IMR-90 (cell line): Measurements from ENCODE around the gene CHCT1. TPM values are rescaled to one million over a fixed set of nuclear protein-coding genes. Genes with fewer than 3 reads are reported as not detected.

Experiments
- ATAC-seq: fragments of 200-7000 bp; cut with Tn5 transposase; 2 replicates; pipeline ENCODE4 v1.9.1; 2020; ENCODE audit warnings: low read depth, mild to moderate bottlenecking, moderate library complexity
- BruUV-seq: library from RNA; stranded (reverse); fragments of 400-500 nt; replicated peaks from 2 replicates; lab custom pipeline; 2021; lab: Mats Ljungman, UMichigan
- CTCF ChIA-PET: fragments of 300-600 bp; formaldehyde crosslinking; extraction: SDS; loops from one replicate; lab custom pipeline; 2021; ENCODE audit warnings: antibody characterized with exemption; lab: Yijun Ruan, JAX
- POLR2A ChIA-PET: fragments of 300-600 bp; sonication (Branson Sonifier 250); formaldehyde crosslinking; loops from one replicate; lab custom pipeline; 2022; ENCODE audit warnings: antibody characterized with exemption; ENCODE audit not compliant: unreplicated experiment; lab: Charles Lee
- DNase-seq: peaks from one replicate; pipeline ENCODE4 v3.0.0; 2013
- H2AFZ ChIP-seq: replicated peaks from 2 replicates; pipeline ENCODE3; 2013; ENCODE audit warnings: low read length, mild to moderate bottlenecking; ENCODE audit not compliant: poor library complexity
- H2AK5ac ChIP-seq: 2 replicates; pipeline ENCODE4 v1.6.1; 2013; ENCODE audit warnings: low read depth, low read length, inconsistent platforms
- H2AK9ac ChIP-seq: replicated peaks from 2 replicates; pipeline ENCODE3; 2013; ENCODE audit warnings: mild to moderate bottlenecking, low read depth, low read length, moderate library complexity; ENCODE audit not compliant: poor library complexity
- H2BK120ac ChIP-seq: 2 replicates; pipeline ENCODE4 v1.6.1; 2013; ENCODE audit warnings: low read depth, low read length, inconsistent platforms
- H2BK15ac ChIP-seq: 3 replicates; pipeline ENCODE4 v1.6.1; 2013; ENCODE audit warnings: low read depth, low read length, inconsistent platforms
- H2BK20ac ChIP-seq: 2 replicates; pipeline ENCODE4 v1.6.1; 2013; ENCODE audit warnings: low read depth, mild to moderate bottlenecking, inconsistent platforms, low read length, moderate library complexity
- H2BK5ac ChIP-seq: 2 replicates; pipeline ENCODE4 v1.6.1; 2013; ENCODE audit warnings: mild to moderate bottlenecking, low read depth, low read length, inconsistent platforms; ENCODE audit not compliant: poor library complexity, severe bottlenecking
- H3K14ac ChIP-seq: replicated peaks from 2 replicates; pipeline ENCODE4 v1.6.1; 2013; ENCODE audit warnings: low read depth, low read length, inconsistent platforms
- H3K18ac ChIP-seq: 2 replicates; pipeline ENCODE4 v1.6.1; 2013; ENCODE audit warnings: low read depth, low read length, control low read depth
- H3K23ac ChIP-seq: 2 replicates; pipeline ENCODE4 v1.6.1; 2013; ENCODE audit warnings: low read depth, low read length, inconsistent platforms
- H3K27ac ChIP-seq: 2 replicates; pipeline ENCODE4 v1.5.1; 2013; ENCODE audit warnings: mild to moderate bottlenecking, control low read depth, low read length; ENCODE audit not compliant: insufficient read depth
- H3K27me3 ChIP-seq: 2 replicates; pipeline ENCODE4 v1.6.1; 2013; ENCODE audit warnings: low read length; ENCODE audit not compliant: control insufficient read depth, insufficient read depth
- H3K36me3 ChIP-seq: 2 replicates; pipeline ENCODE4 v1.6.1; 2013; ENCODE audit warnings: low read length, mixed read lengths; ENCODE audit not compliant: control insufficient read depth, insufficient read depth
- H3K4ac ChIP-seq: 2 replicates; pipeline ENCODE4 v1.6.1; 2013; ENCODE audit warnings: low read depth, low read length, inconsistent platforms
- H3K4me1 ChIP-seq: 2 replicates; pipeline ENCODE4 v1.6.1; 2013; ENCODE audit warnings: low read length, mixed read lengths; ENCODE audit not compliant: control insufficient read depth, insufficient read depth
- H3K4me2 ChIP-seq: 2 replicates; pipeline ENCODE4 v1.6.1; 2013; ENCODE audit warnings: low read depth, mild to moderate bottlenecking, control low read depth, low read length, moderate library complexity
- H3K4me3 ChIP-seq: 2 replicates; pipeline ENCODE4 v1.5.1; 2013; ENCODE audit warnings: low read depth, mild to moderate bottlenecking, control low read depth, low read length, moderate library complexity; ENCODE audit not compliant: insufficient read depth
- H3K56ac ChIP-seq: 2 replicates; pipeline ENCODE4 v1.6.1; 2013; ENCODE audit warnings: low read length, inconsistent platforms; ENCODE audit not compliant: insufficient read depth; ENCODE audit errors: extremely low read depth
- H3K79me1 ChIP-seq, 2 experiments: 2 replicates each; pipeline ENCODE4 v1.6.1; 2013; ENCODE audit warnings: low read length in 2 of 2, inconsistent platforms in 1 of 2, low read depth in 1 of 2
- H3K9ac ChIP-seq: 2 replicates; pipeline ENCODE4 v1.6.1; 2013; ENCODE audit warnings: low read depth, low read length, control low read depth
- H3K9me1 ChIP-seq: 2 replicates; pipeline ENCODE4 v1.6.1; 2013; ENCODE audit warnings: low read length, inconsistent platforms; ENCODE audit not compliant: insufficient read depth
- H3K9me3 ChIP-seq: 2 replicates; pipeline ENCODE4 v1.6.1; 2013; ENCODE audit warnings: low read length; ENCODE audit not compliant: control insufficient read depth, insufficient read depth
- H4K20me1 ChIP-seq: 2 replicates; pipeline ENCODE4 v1.6.1; 2013; ENCODE audit warnings: low read length, inconsistent platforms; ENCODE audit not compliant: insufficient read depth
- H4K5ac ChIP-seq: 2 replicates; pipeline ENCODE4 v1.6.1; 2013; ENCODE audit warnings: mild to moderate bottlenecking, low read depth, low read length, control low read depth
- H4K8ac ChIP-seq, 2 experiments: 2 replicates each; pipeline ENCODE4 v1.6.1; 2013; ENCODE audit warnings: low read depth in 2 of 2, low read length in 2 of 2, control low read depth in 1 of 2, inconsistent platforms in 1 of 2
- H4K91ac ChIP-seq: 2 replicates; pipeline ENCODE4 v1.6.1; 2013; ENCODE audit warnings: low read depth, low read length, inconsistent platforms; ENCODE audit not compliant: insufficient read depth
- BHLHE40 ChIP-seq: fragments of 150-350 bp; IDR thresholded peaks from 2 replicates; pipeline ENCODE4 v1.6.1; 2016; ENCODE audit warnings: mild to moderate bottlenecking, low read depth, low read length
- CEBPB ChIP-seq: IDR thresholded peaks from 2 replicates; pipeline ENCODE4 v1.6.1; 2012; ENCODE audit warnings: low read depth, low read length, improper control_type of control experiment
- CHD1 ChIP-seq: IDR thresholded peaks from 2 replicates; pipeline ENCODE4 v1.6.1; 2012; ENCODE audit warnings: low read depth, low read length, improper control_type of control experiment
- FOS ChIP-seq: fragments of 150-350 bp; IDR thresholded peaks from 2 replicates; pipeline ENCODE4 v1.6.1; 2016; ENCODE audit warnings: low read depth, low read length
- MAFK ChIP-seq: IDR thresholded peaks from 2 replicates; pipeline ENCODE4 v1.6.1; 2012; ENCODE audit warnings: low read depth, low read length, improper control_type of control experiment
- MAZ ChIP-seq: IDR thresholded peaks from 2 replicates; pipeline ENCODE4 v1.6.1; 2012; ENCODE audit warnings: low read depth, mild to moderate bottlenecking, low read length, improper control_type of control experiment, moderate library complexity, borderline replicate concordance
- MXI1 ChIP-seq: IDR thresholded peaks from 2 replicates; pipeline ENCODE4 v1.6.1; 2012; ENCODE audit warnings: low read depth, mild to moderate bottlenecking, low read length, moderate library complexity, borderline replicate concordance
- POLR2A ChIP-seq: IDR thresholded peaks from 2 replicates; pipeline ENCODE4 v1.6.1; 2012; ENCODE audit warnings: mild to moderate bottlenecking, low read depth, low read length
- RAD21 ChIP-seq: IDR thresholded peaks from 2 replicates; pipeline ENCODE4 v1.6.1; 2012; ENCODE audit warnings: low read length, improper control_type of control experiment
- RCOR1 ChIP-seq: IDR thresholded peaks from 2 replicates; pipeline ENCODE4 v1.6.1; 2012; ENCODE audit warnings: mild to moderate bottlenecking, low read length, improper control_type of control experiment; ENCODE audit not compliant: insufficient replicate concordance
- RFX5 ChIP-seq: IDR thresholded peaks from 2 replicates; pipeline ENCODE4 v1.8.0; 2012; ENCODE audit warnings: low read depth, mild to moderate bottlenecking, low read length, moderate library complexity
- SMC3 ChIP-seq: fragments of 150-350 bp; IDR thresholded peaks from 2 replicates; pipeline ENCODE4 v1.6.1; 2016; ENCODE audit warnings: low read depth, mild to moderate bottlenecking, antibody characterized with exemption, low read length, moderate library complexity
- dilution Hi-C: fragments of 300-500 bp; cut with HindIII; formaldehyde crosslinking; loops from one replicate; pipeline ENCODE4 v1.14.3; 2018; ENCODE audit warnings: low sequenced_read_pairs; ENCODE audit not compliant: unreplicated experiment
- in situ Hi-C: fragments of 300-500 bp; cut with MboI; formaldehyde crosslinking; loops from 3 replicates; pipeline ENCODE4 v1.14.3; 2019; ENCODE audit warnings: low sequenced_read_pairs, inconsistent platforms, mixed read lengths
- intact Hi-C: fragments of 100-400 bp; cut with micrococcal nuclease; formaldehyde crosslinking; loops from 2 replicates; pipeline ENCODE4 v1.10.0; 2022
- polyA plus RNA-seq, 3 experiments: library from polyadenylated mRNA; depleted of rRNA; stranded (reverse); fragments of >200 nt; gene quantifications; 2 replicates each; pipeline ENCODE4 v1.2.3, GENCODE V29; 2012; ENCODE audit warnings: low replicate concordance in 1 of 3
- total RNA-seq: library from RNA; depleted of rRNA; stranded (reverse); fragments of >200 nt; gene quantifications from 2 replicates; pipeline ENCODE4 v1.2.3, GENCODE V29; 2012
- TF ChIP-seq, protein P1 (sequence below): fragments of 150-350 bp; IDR thresholded peaks from 2 replicates; pipeline ENCODE4 v1.6.1; 2016; ENCODE audit warnings: low read depth, mild to moderate bottlenecking, low read length, moderate library complexity, borderline replicate concordance
- TF ChIP-seq, protein P2 (sequence below): fragments of 150-350 bp; IDR thresholded peaks from 2 replicates; pipeline ENCODE4 v1.6.1; 2017; ENCODE audit warnings: mild to moderate bottlenecking, antibody characterized with exemption, low read length, low read depth
- TF ChIP-seq, protein P3 (sequence below): conservative IDR thresholded peaks from 2 replicates; pipeline ENCODE4 v1.5.1; 2012; ENCODE audit warnings: mild to moderate bottlenecking, low read depth, low read length, improper control_type of control experiment

The CHCT1 gene
- total and polyA plus RNA-seq, 2 of the 4 experiments (the other 2 are of a cell fraction), result not detected

DNA sequence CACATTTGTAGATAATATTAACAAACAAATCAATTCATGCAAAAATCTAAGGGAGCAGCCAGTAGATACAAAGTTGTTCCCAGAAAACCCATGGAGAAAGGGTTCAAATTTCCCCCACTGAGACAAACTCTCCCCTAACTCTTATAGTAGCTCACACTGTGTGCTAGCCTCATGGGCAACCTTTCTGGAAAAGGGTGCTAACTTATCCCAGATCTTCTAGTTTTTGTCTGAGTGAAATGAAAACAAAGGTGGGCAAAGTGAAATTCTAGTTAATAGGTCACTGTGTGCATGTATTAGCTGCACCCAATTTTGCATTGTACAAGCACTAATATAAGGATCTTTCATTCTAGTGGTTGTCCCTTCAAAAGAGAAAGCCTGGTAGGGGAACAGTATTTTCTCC, 20.5 kb upstream of the CHCT1 start:
- Histone ChIP-seq H3K79me1 (no peaks in the 10 kb centered on the region), H2AFZ (no peak overlapping the region), H4K8ac (no peak overlapping the region), H3K9me3 (no peaks in the 10 kb centered on the region), H3K9ac (no peak overlapping the region), H3K56ac (no peak overlapping the region), H2AK9ac (no peak overlapping the region), H2BK15ac (no peak overlapping the region), H2BK120ac (no peak overlapping the region), H3K4me2 (no peak overlapping the region), H3K14ac (no peak overlapping the region), H3K36me3 (no peaks in the 10 kb centered on the region), H3K4me3 (no peak overlapping the region), H3K27ac (no peak overlapping the region), H2AK5ac (no peak overlapping the region), H3K18ac (no peak overlapping the region), H3K27me3 (peaks cover 1% of the 10 kb centered on the region; the same call in 1 of the 2 replicates), H3K4me1 (0 out of 2 replicates have a peak, but pooled peaks cover 2% of the 10 kb centered on the region), H3K23ac (no peak overlapping the region), H3K4ac (no peak overlapping the region), H4K91ac (no peak overlapping the region), H4K5ac (no peak overlapping the region), H3K9me1 (peaks cover 3% of the 10 kb centered on the region; the same call in 1 of the 2 replicates), H2BK5ac (no peak overlapping the region), H2BK20ac (no peak overlapping the region), H4K20me1 (no peaks in the 10 kb centered on the region)
- ChIA-PET POLR2A (no interaction called here), CTCF (no interaction called here)
- intact Hi-C loops (no loop called here), dilution Hi-C loops (no loop called here), in situ Hi-C loops (loop anchor here (25.0 kb wide), 1 partner anchor 265 kb away; the partner anchor contains the start of gene CA4)
- no TSS peak for BruUV-seq
- TF ChIP-seq BHLHE40 (no peak), POLR2A (no peak), SMC3 (no peak), RFX5 (no peak), MAZ (no peak), CEBPB (no peak), RAD21 (no peak), MXI1 (no peak), FOS (no peak), MAFK (no peak), CHD1 (no peak), RCOR1 (no peak)
- TF ChIP-seq, protein P1, sequence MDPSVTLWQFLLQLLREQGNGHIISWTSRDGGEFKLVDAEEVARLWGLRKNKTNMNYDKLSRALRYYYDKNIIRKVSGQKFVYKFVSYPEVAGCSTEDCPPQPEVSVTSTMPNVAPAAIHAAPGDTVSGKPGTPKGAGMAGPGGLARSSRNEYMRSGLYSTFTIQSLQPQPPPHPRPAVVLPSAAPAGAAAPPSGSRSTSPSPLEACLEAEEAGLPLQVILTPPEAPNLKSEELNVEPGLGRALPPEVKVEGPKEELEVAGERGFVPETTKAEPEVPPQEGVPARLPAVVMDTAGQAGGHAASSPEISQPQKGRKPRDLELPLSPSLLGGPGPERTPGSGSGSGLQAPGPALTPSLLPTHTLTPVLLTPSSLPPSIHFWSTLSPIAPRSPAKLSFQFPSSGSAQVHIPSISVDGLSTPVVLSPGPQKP, result no peak
- TF ChIP-seq, protein P2, sequence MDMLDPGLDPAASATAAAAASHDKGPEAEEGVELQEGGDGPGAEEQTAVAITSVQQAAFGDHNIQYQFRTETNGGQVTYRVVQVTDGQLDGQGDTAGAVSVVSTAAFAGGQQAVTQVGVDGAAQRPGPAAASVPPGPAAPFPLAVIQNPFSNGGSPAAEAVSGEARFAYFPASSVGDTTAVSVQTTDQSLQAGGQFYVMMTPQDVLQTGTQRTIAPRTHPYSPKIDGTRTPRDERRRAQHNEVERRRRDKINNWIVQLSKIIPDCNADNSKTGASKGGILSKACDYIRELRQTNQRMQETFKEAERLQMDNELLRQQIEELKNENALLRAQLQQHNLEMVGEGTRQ, result no peak
- TF ChIP-seq, protein P3, sequence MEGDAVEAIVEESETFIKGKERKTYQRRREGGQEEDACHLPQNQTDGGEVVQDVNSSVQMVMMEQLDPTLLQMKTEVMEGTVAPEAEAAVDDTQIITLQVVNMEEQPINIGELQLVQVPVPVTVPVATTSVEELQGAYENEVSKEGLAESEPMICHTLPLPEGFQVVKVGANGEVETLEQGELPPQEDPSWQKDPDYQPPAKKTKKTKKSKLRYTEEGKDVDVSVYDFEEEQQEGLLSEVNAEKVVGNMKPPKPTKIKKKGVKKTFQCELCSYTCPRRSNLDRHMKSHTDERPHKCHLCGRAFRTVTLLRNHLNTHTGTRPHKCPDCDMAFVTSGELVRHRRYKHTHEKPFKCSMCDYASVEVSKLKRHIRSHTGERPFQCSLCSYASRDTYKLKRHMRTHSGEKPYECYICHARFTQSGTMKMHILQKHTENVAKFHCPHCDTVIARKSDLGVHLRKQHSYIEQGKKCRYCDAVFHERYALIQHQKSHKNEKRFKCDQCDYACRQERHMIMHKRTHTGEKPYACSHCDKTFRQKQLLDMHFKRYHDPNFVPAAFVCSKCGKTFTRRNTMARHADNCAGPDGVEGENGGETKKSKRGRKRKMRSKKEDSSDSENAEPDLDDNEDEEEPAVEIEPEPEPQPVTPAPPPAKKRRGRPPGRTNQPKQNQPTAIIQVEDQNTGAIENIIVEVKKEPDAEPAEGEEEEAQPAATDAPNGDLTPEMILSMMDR, result no peak
- no peak for ATAC-seq
- DNase-seq, result no peak
